ENCODE measurements around the gene SCUBE2.

DNA sequence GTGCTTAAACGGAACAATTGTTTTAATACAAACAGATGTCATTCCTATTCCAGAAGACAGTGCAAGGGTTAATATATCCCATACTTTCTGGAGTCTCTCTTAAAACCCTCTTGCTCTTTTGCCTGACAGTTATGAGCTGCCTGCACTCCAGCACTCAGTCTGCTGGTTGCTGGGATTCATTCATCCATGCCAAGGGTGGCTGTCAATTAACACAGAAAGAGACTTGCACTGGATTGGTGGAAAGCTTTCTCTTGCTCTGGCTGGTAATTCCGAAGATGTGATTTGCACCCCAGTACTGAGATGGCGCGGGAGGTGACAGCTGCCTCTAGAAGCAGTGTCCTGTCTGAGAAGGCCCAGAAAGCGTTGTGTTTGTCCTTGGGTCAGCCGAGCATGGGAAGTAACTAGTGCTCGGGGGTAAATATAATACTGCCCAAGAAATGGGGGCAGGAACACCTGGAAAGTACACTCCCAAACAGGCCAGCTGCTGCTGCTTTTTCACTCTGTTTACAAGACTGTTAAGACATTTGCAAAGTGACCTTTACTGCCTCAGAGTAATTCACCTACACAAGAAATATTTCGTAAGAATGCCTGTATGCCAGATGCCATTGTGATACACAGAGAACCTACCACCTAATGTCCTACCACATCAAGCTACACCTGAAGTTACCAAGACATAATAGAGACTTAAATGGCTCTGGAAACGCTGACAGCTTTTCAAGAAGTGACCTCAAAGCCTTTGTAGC lies 20.5 kb downstream of the SCUBE2 start:
- TF ChIP-seq, protein P1, sequence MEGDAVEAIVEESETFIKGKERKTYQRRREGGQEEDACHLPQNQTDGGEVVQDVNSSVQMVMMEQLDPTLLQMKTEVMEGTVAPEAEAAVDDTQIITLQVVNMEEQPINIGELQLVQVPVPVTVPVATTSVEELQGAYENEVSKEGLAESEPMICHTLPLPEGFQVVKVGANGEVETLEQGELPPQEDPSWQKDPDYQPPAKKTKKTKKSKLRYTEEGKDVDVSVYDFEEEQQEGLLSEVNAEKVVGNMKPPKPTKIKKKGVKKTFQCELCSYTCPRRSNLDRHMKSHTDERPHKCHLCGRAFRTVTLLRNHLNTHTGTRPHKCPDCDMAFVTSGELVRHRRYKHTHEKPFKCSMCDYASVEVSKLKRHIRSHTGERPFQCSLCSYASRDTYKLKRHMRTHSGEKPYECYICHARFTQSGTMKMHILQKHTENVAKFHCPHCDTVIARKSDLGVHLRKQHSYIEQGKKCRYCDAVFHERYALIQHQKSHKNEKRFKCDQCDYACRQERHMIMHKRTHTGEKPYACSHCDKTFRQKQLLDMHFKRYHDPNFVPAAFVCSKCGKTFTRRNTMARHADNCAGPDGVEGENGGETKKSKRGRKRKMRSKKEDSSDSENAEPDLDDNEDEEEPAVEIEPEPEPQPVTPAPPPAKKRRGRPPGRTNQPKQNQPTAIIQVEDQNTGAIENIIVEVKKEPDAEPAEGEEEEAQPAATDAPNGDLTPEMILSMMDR (IDR thresholded peaks at IDR 0.05), result no peak
- TF ChIP-seq EP300 (IDR thresholded peaks at IDR 0.05) (no peak), POLR2AphosphoS5 (IDR thresholded peaks at IDR 0.05) (no peak), POLR2A (IDR thresholded peaks at IDR 0.05) (no peak)
